ENCODE data around the gene ZNF90.
"Not testable (repeated sequence)": the region's sequence is repeated elsewhere in the genome, so short reads cannot be mapped to it uniquely, and the experiment has no call there.

The ZNF90 gene

GRCh38 chr19:20060282-20060681 is 17.5 kb upstream of the ZNF90 start:
- no peak for ATAC-seq
- no peak for TF ChIP-seq ZC3H10 (CRISPR knock-in tag; IDR thresholded peaks at IDR 0.05)
- no peak for TF ChIP-seq TCF4 (CRISPR knock-in tag; IDR thresholded peaks at IDR 0.05; ENCODE audit: borderline replicate concordance)
- TF ChIP-seq CSRNP3 (CRISPR knock-in tag; IDR thresholded peaks at IDR 0.05): no peak
- no peak for TF ChIP-seq GLIS3 (CRISPR knock-in tag; IDR thresholded peaks at IDR 0.05)

- ATAC-seq: no peak
- TF ChIP-seq ISL1 (CRISPR knock-in tag; IDR thresholded peaks at IDR 0.05): no peak
- no peak for TF ChIP-seq ZFP30 (CRISPR knock-in tag; IDR thresholded peaks at IDR 0.05)
- TF ChIP-seq ZC3H10 (CRISPR knock-in tag; IDR thresholded peaks at IDR 0.05): no peak
- no peak for TF ChIP-seq BACH2 (CRISPR knock-in tag; IDR thresholded peaks at IDR 0.05; ENCODE audit: borderline replicate concordance)
- no peak for TF ChIP-seq ZNF70 (CRISPR knock-in tag; IDR thresholded peaks at IDR 0.05)
- TF ChIP-seq OSR1 (CRISPR knock-in tag; IDR thresholded peaks at IDR 0.05): no peak
- no peak for TF ChIP-seq PPARA (CRISPR knock-in tag; IDR thresholded peaks at IDR 0.05; ENCODE audit: borderline replicate concordance)
Observed at GRCh38 chr19:20066861-20067260, 10.9 kb upstream of the ZNF90 start.

- no peak for ATAC-seq
- TF ChIP-seq SNAI2 (CRISPR knock-in tag; IDR thresholded peaks at IDR 0.05) (no peak), ZC3H10 (CRISPR knock-in tag; IDR thresholded peaks at IDR 0.05) (no peak)
Observed at GRCh38 chr19:20067943-20068342, 9.9 kb upstream of the ZNF90 start.

GRCh38 chr19:20068559-20068958 is 9.2 kb upstream of the ZNF90 start:
- ATAC-seq: not testable (repeated sequence)

GRCh38 chr19:20070691-20071090 is 7.1 kb upstream of the ZNF90 start:
- no peak for ATAC-seq
- TF ChIP-seq BACH2 (CRISPR knock-in tag; IDR thresholded peaks at IDR 0.05; ENCODE audit: borderline replicate concordance): no peak

- TF ChIP-seq ARNTL (CRISPR knock-in tag; IDR thresholded peaks at IDR 0.05; ENCODE audit: borderline replicate concordance, low read depth) (no peak), PPARA (CRISPR knock-in tag; IDR thresholded peaks at IDR 0.05; ENCODE audit: borderline replicate concordance) (no peak), GLIS3 (CRISPR knock-in tag; IDR thresholded peaks at IDR 0.05) (no peak), ZNF565 (CRISPR knock-in tag; conservative IDR thresholded peaks at IDR 0.05; ENCODE audit: low read depth) (no peak), TSHZ2 (CRISPR knock-in tag; IDR thresholded peaks at IDR 0.05) (no peak), ZFP3 (CRISPR knock-in tag; IDR thresholded peaks at IDR 0.05) (no peak), ZNF70 (CRISPR knock-in tag; IDR thresholded peaks at IDR 0.05) (no peak), ESRRG (CRISPR knock-in tag; IDR thresholded peaks at IDR 0.05) (no peak), TOX (CRISPR knock-in tag; IDR thresholded peaks at IDR 0.05; ENCODE audit: borderline replicate concordance) (no peak), ZFP30 (CRISPR knock-in tag; IDR thresholded peaks at IDR 0.05) (no peak), CSRNP3 (CRISPR knock-in tag; IDR thresholded peaks at IDR 0.05) (no peak), BACH2 (CRISPR knock-in tag; IDR thresholded peaks at IDR 0.05; ENCODE audit: borderline replicate concordance) (no peak), RARB (CRISPR knock-in tag; IDR thresholded peaks at IDR 0.05) (no peak), POU6F1 (CRISPR knock-in tag; IDR thresholded peaks at IDR 0.05; ENCODE audit: borderline replicate concordance, low read depth) (no peak), TCF4 (CRISPR knock-in tag; IDR thresholded peaks at IDR 0.05; ENCODE audit: borderline replicate concordance) (no peak)
- no peak for ATAC-seq
Observed at GRCh38 chr19:20072936-20073335, 4.9 kb upstream of the ZNF90 start.

Measured in SK-N-SH treated with all-trans-retinoic acid at 6 μM for 48 hours (cell line).